Gastrocnemius medialis (tissue), 4 donors: ENCODE results near the gene DIP2C.

ENCODE experiments used
- CTCF ChIP-seq, 5 experiments: fragments of 450-650 bp in 3 of 5; fragments of 200-600 bp in 2 of 5; sonication (generic) in 2 of 5; IDR thresholded peaks in 4 of 5; conservative IDR thresholded peaks in 1 of 5; 1 replicate in 4 of 5; 2 replicates in 1 of 5; pipeline ENCODE4 v1.5.1; 2016 to 2019; ENCODE audit warnings: antibody characterized with exemption in 5 of 5, mild to moderate bottlenecking in 3 of 5, moderate library complexity in 3 of 5
- POLR2A ChIP-seq, 2 donors: fragments of 450-650 bp; IDR thresholded peaks; one replicate each; pipeline ENCODE4 v1.6.1; 2017; ENCODE audit warnings: antibody characterized with exemption in 2 of 2, mild to moderate bottlenecking in 2 of 2, moderate library complexity in 2 of 2

GRCh38 chr10:375815-376505 is 313.5 kb downstream of the DIP2C start:
- TF ChIP-seq CTCF (IDR thresholded peaks at IDR 0.05 in 4 of 5, conservative IDR thresholded peaks at IDR 0.05 in 1 of 5) (no peak), POLR2A (IDR thresholded peaks at IDR 0.05) (no peak)
